NCI-H774 (cell line): Measurements from ENCODE around the gene PAX6.

Experiments used
- DNase-seq: peaks from one replicate; lab custom pipeline; 2025; lab: John Stamatoyannopoulos, UW

PAX6 gene

DNA sequence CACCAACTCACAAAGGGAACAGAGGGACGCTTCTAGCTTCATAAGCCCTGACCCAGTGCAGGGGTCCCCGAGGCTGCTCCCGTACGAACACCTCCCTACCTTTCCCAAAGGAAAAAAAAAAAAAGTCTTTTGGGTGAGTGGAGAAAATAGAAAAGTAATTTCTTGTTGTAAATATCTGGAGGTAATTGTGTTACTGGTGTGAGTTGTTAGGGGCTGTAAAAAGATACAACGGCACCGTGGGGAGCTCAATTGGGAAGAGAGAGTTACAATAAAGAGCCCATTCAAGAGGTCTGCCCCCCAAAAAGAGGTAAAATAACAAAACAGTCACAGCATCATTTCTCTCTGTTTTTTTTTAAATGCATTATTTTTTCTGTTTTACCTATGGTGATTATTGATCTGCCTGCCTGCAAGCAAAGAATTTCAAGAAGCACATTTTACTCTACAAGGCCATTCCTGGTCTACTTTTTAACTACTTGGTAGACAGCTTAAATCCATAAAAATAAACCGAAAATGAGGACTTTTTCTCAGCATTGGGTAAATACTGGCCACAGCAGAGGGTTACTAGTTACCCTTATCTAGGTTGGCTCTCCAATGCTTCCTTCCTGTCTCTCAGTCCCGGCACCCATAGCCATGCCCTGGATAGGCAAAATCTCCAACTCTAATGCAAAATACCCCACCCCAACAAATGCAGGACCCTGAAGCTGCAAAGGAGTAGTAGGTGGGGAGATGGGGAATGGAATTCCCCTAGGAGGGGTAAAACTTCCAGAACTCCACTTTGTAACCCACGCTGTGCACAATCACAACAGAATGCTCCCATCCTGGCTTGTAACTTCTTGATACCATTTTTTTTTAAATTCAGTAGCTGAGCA, 3.1 kb downstream of the PAX6 start:
- DNase-seq = no peak

- no peak for DNase-seq
These were observed 4.0 kb downstream of the PAX6 start for GRCh38 chr11:31806928-31807798.

DNA sequence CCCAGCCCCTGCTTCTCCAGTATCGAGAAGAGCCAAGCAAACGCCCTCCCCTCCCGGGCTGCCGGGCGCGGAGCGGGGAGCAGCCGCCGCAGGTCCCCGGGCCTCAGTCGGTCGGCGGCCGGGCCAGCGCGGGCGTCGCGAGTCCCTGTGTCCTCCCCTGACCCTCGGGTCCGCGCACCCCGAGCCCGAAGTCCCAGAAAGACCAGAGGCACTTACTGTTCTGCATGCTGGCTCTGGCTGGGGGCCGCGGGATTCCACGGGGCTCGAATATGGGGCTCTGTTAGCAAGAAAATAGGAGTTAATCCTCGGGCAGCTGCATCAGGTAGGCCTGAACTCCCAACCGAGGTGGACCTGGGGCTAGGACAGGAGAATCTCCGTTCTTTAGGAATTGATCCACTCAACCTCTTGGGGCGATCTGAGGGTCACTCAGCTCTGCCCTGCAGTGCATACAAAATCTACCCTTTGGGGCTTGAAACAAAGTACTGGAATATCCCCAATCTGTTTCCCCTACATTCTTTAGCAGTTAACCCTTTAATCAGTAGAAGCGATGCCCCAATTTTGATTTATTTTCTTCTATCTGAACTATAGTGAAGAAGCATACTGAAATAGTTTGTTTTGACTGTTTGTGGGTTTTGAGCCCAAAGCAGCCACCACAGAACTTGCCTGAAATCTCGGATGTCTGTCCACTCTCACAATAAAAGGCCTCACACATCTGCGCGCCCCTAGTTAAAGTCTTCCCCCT, 4.8 kb downstream of the PAX6 start:
- no peak for DNase-seq

DNA sequence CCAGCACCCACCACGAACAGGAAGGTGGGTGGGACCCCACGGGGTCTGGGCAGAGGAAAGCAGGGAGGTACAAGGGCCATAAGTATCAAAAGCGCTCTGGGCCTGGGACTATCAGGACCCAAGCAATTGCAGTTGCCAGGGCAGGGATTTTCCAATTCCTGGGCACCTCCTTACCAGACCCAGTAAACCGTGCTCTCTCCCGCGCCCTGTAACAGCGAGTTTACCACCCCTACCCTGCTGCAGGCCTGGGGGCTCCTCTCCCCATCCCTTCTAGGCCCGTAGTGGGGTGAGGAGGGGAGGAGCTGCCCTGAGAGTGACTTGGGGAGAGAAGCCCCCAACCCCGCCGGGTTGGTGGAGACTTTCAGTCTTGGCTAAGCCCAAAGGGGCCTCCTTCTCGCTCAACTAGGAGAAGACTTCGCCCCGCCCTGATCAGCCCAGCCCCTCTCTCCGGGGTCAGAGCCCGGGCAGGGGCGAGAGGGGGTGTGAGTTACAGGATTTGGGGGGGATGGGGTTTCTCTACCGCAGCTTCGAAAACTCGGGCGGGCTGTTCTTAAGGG, 5.4 kb downstream of the PAX6 start:
- no peak for DNase-seq

GRCh38 chr11:31805037-31805628, 6.0 kb downstream of the PAX6 start:
- no peak for DNase-seq

- DNase-seq = no peak
These were observed 6.6 kb downstream of the PAX6 start for GRCh38 chr11:31804312-31805036.

DNA sequence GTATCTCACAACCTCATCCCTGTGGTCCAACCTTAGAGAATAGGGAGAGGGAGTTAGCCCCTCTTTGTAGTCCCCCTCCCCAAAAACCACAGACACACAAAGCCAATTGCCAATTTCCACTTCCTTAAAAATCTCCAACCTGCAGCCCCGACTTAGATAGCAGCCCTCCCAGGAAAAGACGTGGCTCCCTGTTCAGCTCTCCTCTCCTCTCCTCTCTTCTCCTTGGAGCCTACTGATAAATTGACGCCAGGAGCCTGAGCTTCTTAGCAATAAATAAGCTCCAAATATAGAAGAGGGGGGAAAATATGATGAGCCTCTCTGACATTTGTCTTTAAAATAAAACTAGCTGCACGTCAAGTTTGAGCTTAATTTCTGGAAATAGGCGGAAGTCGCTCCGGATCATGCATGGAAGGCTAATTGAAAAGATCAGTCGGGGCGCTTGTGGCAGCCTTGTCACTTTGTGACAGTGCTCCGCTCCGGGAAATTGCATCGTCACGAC, 7.3 kb downstream of the PAX6 start:
- DNase-seq = no peak

DNA sequence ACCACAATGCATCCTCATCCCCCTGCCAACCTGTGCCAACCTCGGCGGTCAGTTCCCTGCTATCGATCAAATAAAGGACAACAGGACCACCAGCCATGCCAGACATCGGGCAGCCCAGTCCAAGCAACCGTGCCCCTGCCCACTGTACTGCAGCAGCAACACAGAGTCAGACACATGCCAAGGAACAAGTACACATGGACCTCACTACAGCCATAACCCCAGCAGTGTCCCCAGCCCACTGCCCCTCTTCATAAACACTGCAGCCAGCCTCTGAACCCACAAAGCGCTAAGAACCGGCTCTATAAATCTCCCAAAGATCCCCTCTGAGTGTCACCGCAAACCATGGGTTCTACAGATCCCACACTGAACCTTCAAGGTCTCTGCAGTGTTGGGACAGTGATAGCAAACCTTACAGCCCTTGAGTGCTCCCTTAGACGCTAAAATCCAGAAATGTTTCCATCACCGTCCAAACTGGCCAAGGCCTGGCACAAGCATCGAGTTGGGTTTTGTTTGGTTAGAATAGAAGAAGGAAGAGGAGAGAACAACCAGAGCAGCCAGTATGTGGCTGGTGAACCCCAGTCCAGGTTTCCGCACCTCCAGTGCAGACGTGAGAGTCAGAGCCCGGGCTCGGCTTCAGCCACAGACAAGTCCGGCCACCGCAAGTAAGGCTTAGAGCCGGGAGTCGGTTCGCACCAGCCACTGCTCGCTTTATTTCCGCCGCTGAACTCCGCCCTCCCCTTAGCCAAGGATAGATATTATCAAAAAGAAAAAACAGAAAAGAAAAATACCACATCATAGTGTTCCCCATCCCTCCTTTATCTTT, 7.9 kb downstream of the PAX6 start:
- DNase-seq = no peak

- DNase-seq = no peak
These were observed 8.5 kb downstream of the PAX6 start for GRCh38 chr11:31802609-31802989.

- no peak for DNase-seq
These were observed 9.0 kb downstream of the PAX6 start for GRCh38 chr11:31802000-31802551.

DNA sequence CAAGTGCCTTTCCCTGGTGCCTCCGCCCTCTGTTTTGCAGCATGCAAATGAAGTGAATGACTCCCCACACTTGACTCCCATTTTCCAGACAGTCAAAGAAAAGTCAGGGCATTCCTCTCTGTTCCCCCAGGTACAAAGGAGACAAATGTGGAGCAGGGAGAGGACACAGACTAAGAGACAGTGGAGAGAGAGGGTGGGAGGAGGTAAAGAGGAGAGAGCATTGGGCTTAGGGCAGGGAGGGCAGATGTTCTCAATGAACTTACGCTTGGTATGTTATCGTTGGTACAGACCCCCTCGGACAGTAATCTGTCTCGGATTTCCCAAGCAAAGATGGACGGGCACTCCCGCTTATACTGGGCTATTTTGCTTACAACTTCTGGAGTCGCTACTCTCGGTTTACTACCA, 9.8 kb downstream of the PAX6 start:
- no peak for DNase-seq

- DNase-seq = no peak
These were observed 10.5 kb downstream of the PAX6 start for GRCh38 chr11:31800398-31801265.

DNA sequence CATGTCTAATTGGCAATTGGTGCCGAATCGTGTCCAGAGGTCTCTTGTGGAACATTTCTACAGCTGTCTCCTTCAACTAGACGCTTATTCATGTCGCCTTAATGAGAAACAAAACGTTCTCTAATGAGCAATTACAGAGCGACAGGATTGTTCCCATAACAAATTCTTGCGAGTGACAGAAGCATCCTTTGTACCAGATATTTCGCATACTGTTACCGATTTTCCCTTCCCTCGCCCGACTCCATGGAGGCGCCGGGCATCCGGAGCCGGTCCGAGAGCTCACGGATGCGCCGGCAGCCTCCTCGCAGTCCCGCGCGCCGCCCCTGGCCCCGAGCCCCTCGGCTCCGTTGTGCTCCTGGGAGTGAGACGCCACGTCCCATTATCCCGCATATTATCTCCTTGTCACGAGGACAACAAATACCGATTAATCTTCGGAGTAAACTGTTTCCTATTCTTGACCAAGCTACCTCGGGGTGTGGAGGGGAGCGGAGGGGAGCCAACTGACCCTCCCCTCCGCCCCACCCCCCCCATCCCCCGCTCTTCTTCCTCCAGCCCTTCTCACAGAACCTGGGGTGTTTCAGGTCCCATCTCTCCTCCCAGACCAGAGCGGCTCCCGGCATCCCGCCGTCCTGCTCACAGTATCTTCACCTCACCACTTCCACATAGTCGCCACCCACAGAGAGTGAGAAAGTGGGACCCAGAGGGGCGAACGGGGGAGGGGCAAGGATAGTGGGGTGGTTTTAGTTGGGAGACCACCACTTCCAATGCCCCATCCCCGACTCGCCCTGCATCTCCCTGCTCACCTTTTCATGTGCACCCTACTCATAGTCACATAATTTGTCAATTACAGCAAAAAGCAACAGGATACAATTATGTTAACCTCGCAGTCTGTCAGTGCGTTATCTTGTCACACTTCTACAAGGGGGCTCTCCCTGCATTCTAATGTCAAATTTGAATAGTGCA, 11.4 kb downstream of the PAX6 start:
- DNase-seq = no peak

GRCh38 chr11:31798554-31799434, 12.3 kb downstream of the PAX6 start:
- no peak for DNase-seq

- no peak for DNase-seq
These were observed 13.0 kb downstream of the PAX6 start for GRCh38 chr11:31798057-31798553.
